DMS53 treated with DMSO at 0.1 percent for 48 hours (cell line): ENCODE data around the gene NPAS2.

ENCODE experiments used
- DNase-seq: peaks from one replicate; lab custom pipeline; 2025; ENCODE audit not compliant: unreplicated experiment; lab: John Stamatoyannopoulos, UW

Gene NPAS2

GRCh38 chr2:100902817-100903405, 83.0 kb downstream of the NPAS2 start:
- peak; percentile 85 for DNase-seq

GRCh38 chr2:100903534-100904258, 83.8 kb downstream of the NPAS2 start:
- no peak for DNase-seq

GRCh38 chr2:100905132-100905805, 85.3 kb downstream of the NPAS2 start:
- no peak for DNase-seq

- DNase-seq = no peak
Measured at GRCh38 chr2:100906131-100906530, 86.2 kb downstream of the NPAS2 start.

- no peak for DNase-seq
Measured at GRCh38 chr2:100906679-100907078, 86.7 kb downstream of the NPAS2 start.

GRCh38 chr2:100907832-100908231, 87.9 kb downstream of the NPAS2 start:
- no peak for DNase-seq

GRCh38 chr2:100909534-100910081, 89.7 kb downstream of the NPAS2 start:
- DNase-seq = no peak

GRCh38 chr2:100910111-100910510, 90.2 kb downstream of the NPAS2 start:
- DNase-seq = no peak

- no peak for DNase-seq
Measured at GRCh38 chr2:100919316-100919715, 99.4 kb downstream of the NPAS2 start.

GRCh38 chr2:100921685-100922161, 101.8 kb downstream of the NPAS2 start:
- no peak for DNase-seq

GRCh38 chr2:100923461-100924060, 103.6 kb downstream of the NPAS2 start:
- no peak for DNase-seq

- DNase-seq = no peak
Measured at GRCh38 chr2:100924122-100924519, 104.2 kb downstream of the NPAS2 start.

- DNase-seq = no peak
Measured at GRCh38 chr2:100924520-100925451, 104.8 kb downstream of the NPAS2 start.

GRCh38 chr2:100928235-100928634, 108.3 kb downstream of the NPAS2 start:
- no peak for DNase-seq

- DNase-seq = no peak
Measured at GRCh38 chr2:100929147-100929546, 109.2 kb downstream of the NPAS2 start.

GRCh38 chr2:100934504-100935371, 114.8 kb downstream of the NPAS2 start:
- no peak for DNase-seq

GRCh38 chr2:100935372-100935752, 115.4 kb downstream of the NPAS2 start:
- DNase-seq = no peak

GRCh38 chr2:100936070-100936741, 116.3 kb downstream of the NPAS2 start:
- DNase-seq = no peak
